ENCODE data around the gene AMIGO3. TPM values are rescaled to one million over a fixed set of nuclear protein-coding genes. Genes with fewer than 3 reads are reported as not detected.

AMIGO3 gene
- total and polyA plus RNA-seq, 10 of the 15 experiments (the other 5 are each of a cell fraction or from before 2014, with no cell fraction given): 0.07 to 1.3 (median 0.44) TPM; not detected in 3

DNA sequence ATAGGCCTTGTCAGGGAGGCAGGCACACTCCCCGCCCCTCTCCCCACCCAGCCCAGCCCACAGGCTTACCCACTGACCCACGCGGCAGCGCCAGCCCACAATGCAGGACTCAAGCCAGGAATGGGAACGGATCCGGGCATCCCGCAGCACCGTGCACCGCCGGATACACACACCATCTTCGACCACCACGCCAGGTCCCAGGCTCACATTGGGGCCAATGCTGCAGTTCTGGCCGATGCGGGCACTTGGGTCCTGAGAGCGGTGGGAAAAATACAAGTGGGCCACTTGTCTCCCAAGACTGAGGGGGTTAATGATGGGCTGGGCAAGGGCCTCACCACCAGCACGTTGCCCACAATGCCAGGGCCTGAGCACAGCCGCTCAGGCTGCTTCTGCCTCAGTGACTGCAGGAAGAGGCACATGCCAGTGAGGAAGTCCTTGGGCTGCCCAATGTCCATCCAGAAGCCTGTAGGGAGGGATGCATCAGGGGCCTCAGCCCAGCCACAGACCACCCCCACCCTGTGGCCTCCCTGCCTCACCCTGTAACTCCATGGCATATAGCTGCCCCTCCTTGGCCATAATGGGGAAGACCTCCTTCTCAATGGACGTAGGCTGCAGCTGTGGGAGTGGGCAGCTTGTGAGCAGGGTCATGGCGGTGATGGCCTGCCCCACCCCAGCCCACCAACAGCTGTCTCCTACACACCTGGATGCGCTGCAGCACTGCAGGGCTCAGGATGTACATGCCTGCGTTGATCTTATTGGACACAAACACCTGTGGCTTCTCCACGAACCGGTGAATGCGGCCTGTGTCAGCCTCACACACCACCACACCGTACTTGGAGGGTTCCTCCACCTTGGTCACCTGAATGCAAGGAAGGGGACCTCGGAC is 2.7 kb upstream of the AMIGO3 start:
- H3K9ac ChIP-seq (ENCODE audit: control insufficient read depth, insufficient read depth, low read length): peak overlapping the region; percentile 100
- H3K27me3 ChIP-seq (replicated peaks in 1 of 2; ENCODE audit: control insufficient read depth in 2 of 2, insufficient read depth in 2 of 2, low read length in 1 of 2): no peaks in the 10 kb centered on the region
- H3K79me2 ChIP-seq (ENCODE audit: control insufficient read depth, insufficient read depth, low read length): peaks cover 20% of the 10 kb centered on the region
- intact Hi-C loops (cut with micrococcal nuclease; ENCODE audit: unreplicated experiment) (loop anchor here (5.0 kb wide), 2 partner anchors 65 to 115 kb away; partner anchors contain the start of gene IP6K1), in situ Hi-C loops (cut with MboI) (no loop called here)
- WGBS (ENCODE audit: insufficient coverage, insufficient replicate concordance, low lambda C conversion rate, missing lambda C conversion rate): 90% methylated on average over 23 of the region's 26 CpGs
- FAIRE-seq: no peak
- no TSS peak for BruUV-seq (replicated peaks)
- H3K9me3 ChIP-seq (replicated peaks; ENCODE audit: control insufficient read depth, insufficient read depth, low read length): no peaks in the 10 kb centered on the region; the same call in 2 of the 3 replicates
- SMC1A ChIA-PET (ENCODE audit: uncharacterized antibody, unreplicated experiment): interaction anchor here (0.6 kb wide), 1 partner anchor 17 kb away, joined by 3 read pairs; no protein-coding TSS in a partner anchor
- H3K27ac ChIP-seq (ENCODE audit: control insufficient read depth, insufficient read depth): peak overlapping the region; percentile 93; the same call in 1 of the 2 replicates
- peak overlapping the region; percentile 77 for H3K4me2 ChIP-seq (ENCODE audit: control insufficient read depth, insufficient read depth)
- DNase-seq (ENCODE audit: low read depth, low spot score): no peak
- peaks cover 3 to 16% of the 10 kb centered on the region in 2 experiments; a peak in 3 of 4 replicates for H3K36me3 ChIP-seq (ENCODE audit: control insufficient read depth in 2 of 2, insufficient read depth in 2 of 2, low read length in 1 of 2)
- ATAC-seq: no peak
- H2AFZ ChIP-seq (ENCODE audit: control insufficient read depth, low read depth, low read length): no peak overlapping the region
- POLR2A ChIA-PET: interaction anchor here (0.6 to 1.1 kb wide), 2 partner anchors 15 to 23 kb away, joined by 3 to 4 read pairs; no protein-coding TSS in a partner anchor
- RAD21 ChIA-PET (ENCODE audit: unreplicated experiment): no interaction called here
- H3K4me3 ChIP-seq: peak overlapping the region; percentile 87
- peaks cover 21% of the 10 kb centered on the region for H3K4me1 ChIP-seq (ENCODE audit: control insufficient read depth, insufficient read depth, low read length)
- CTCF ChIA-PET: interaction anchor here (0.9 kb wide), 1 partner anchor 182 kb away, joined by 4 read pairs; no protein-coding TSS in a partner anchor
- TF ChIP-seq POLR2A (IDR thresholded peaks at IDR 0.05; ENCODE audit: low read depth, low read length): peak; percentile 63
- no peak for TF ChIP-seq NRF1 (conservative IDR thresholded peaks at IDR 0.05; ENCODE audit: low read depth, low read length)
- no peaks in the 10 kb centered on the region for H4K20me1 ChIP-seq (ENCODE audit: control insufficient read depth, insufficient read depth)

DNA sequence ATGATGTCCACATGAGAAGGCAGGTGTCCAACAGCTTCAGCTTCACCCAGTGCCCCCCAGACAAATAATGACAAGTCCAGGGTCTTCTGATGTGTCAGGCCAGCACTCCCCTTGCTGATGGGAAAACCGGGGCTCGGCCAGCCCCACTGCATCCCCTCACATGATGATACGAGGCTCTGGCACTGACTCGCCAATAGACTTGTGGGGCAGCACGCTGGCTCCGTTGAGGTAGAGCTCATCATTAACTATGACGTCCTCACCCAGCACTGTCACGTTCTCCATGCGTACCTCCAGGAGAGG is 2.1 kb upstream of the AMIGO3 start:
- intact Hi-C loops (cut with micrococcal nuclease; ENCODE audit: unreplicated experiment) (loop anchor here (5.0 kb wide), 2 partner anchors 66 to 116 kb away; partner anchors contain the start of gene IP6K1), in situ Hi-C loops (cut with MboI) (no loop called here)
- Histone ChIP-seq H3K79me2 (ENCODE audit: control insufficient read depth, insufficient read depth, low read length) (peaks cover 20% of the 10 kb centered on the region), H3K9me3 (replicated peaks; ENCODE audit: control insufficient read depth, insufficient read depth, low read length) (no peaks in the 10 kb centered on the region; the same call in 2 of the 3 replicates), H3K9ac (ENCODE audit: control insufficient read depth, insufficient read depth, low read length) (no peak overlapping the region), H3K4me3 (no peak overlapping the region), H4K20me1 (ENCODE audit: control insufficient read depth, insufficient read depth) (no peaks in the 10 kb centered on the region), H3K36me3 (ENCODE audit: control insufficient read depth in 2 of 2, insufficient read depth in 2 of 2, low read length in 1 of 2) (peaks cover 3 to 12% of the 10 kb centered on the region in 2 experiments; a peak in 3 of 4 replicates), H2AFZ (ENCODE audit: control insufficient read depth, low read depth, low read length) (no peak overlapping the region), H3K4me1 (ENCODE audit: control insufficient read depth, insufficient read depth, low read length) (peaks cover 21% of the 10 kb centered on the region), H3K4me2 (ENCODE audit: control insufficient read depth, insufficient read depth) (no peak overlapping the region), H3K27me3 (replicated peaks in 1 of 2; ENCODE audit: control insufficient read depth in 2 of 2, insufficient read depth in 2 of 2, low read length in 1 of 2) (no peaks in the 10 kb centered on the region), H3K27ac (ENCODE audit: control insufficient read depth, insufficient read depth) (no peak overlapping the region)
- SMC1A ChIA-PET (ENCODE audit: uncharacterized antibody, unreplicated experiment): interaction anchor here (0.6 kb wide), 1 partner anchor 18 kb away, joined by 3 read pairs; no protein-coding TSS in a partner anchor
- RAD21 ChIA-PET (ENCODE audit: unreplicated experiment): no interaction called here
- DNase-seq (ENCODE audit: low read depth, low spot score) (no peak), FAIRE-seq (no peak), ATAC-seq (no peak)
- WGBS (ENCODE audit: insufficient coverage, insufficient replicate concordance, low lambda C conversion rate, missing lambda C conversion rate): 84% methylated on average over 9 of the region's 9 CpGs
- BruUV-seq (replicated peaks): no TSS peak
- POLR2A ChIA-PET: interaction anchor here (0.6 kb wide), 1 partner anchor 350 kb away, joined by 3 read pairs; no protein-coding TSS in a partner anchor
- CTCF ChIA-PET: no interaction called here
- no peak for TF ChIP-seq MYC (IDR thresholded peaks at IDR 0.05; ENCODE audit: insufficient read depth, insufficient read length, insufficient replicate concordance, low read length, severe bottlenecking)
- TF ChIP-seq, protein P1, sequence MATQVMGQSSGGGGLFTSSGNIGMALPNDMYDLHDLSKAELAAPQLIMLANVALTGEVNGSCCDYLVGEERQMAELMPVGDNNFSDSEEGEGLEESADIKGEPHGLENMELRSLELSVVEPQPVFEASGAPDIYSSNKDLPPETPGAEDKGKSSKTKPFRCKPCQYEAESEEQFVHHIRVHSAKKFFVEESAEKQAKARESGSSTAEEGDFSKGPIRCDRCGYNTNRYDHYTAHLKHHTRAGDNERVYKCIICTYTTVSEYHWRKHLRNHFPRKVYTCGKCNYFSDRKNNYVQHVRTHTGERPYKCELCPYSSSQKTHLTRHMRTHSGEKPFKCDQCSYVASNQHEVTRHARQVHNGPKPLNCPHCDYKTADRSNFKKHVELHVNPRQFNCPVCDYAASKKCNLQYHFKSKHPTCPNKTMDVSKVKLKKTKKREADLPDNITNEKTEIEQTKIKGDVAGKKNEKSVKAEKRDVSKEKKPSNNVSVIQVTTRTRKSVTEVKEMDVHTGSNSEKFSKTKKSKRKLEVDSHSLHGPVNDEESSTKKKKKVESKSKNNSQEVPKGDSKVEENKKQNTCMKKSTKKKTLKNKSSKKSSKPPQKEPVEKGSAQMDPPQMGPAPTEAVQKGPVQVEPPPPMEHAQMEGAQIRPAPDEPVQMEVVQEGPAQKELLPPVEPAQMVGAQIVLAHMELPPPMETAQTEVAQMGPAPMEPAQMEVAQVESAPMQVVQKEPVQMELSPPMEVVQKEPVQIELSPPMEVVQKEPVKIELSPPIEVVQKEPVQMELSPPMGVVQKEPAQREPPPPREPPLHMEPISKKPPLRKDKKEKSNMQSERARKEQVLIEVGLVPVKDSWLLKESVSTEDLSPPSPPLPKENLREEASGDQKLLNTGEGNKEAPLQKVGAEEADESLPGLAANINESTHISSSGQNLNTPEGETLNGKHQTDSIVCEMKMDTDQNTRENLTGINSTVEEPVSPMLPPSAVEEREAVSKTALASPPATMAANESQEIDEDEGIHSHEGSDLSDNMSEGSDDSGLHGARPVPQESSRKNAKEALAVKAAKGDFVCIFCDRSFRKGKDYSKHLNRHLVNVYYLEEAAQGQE (IDR thresholded peaks at IDR 0.05; ENCODE audit: low read depth, low read length): no peak
- no peak for TF ChIP-seq EP300 (IDR thresholded peaks at IDR 0.05; ENCODE audit: borderline replicate concordance in 1 of 2, control insufficient read depth in 1 of 2, low read depth in 2 of 2, low read length in 2 of 2)
- no peak for TF ChIP-seq TCF12 (IDR thresholded peaks at IDR 0.05; ENCODE audit: low read depth, low read length)
- TF ChIP-seq, protein P2, sequence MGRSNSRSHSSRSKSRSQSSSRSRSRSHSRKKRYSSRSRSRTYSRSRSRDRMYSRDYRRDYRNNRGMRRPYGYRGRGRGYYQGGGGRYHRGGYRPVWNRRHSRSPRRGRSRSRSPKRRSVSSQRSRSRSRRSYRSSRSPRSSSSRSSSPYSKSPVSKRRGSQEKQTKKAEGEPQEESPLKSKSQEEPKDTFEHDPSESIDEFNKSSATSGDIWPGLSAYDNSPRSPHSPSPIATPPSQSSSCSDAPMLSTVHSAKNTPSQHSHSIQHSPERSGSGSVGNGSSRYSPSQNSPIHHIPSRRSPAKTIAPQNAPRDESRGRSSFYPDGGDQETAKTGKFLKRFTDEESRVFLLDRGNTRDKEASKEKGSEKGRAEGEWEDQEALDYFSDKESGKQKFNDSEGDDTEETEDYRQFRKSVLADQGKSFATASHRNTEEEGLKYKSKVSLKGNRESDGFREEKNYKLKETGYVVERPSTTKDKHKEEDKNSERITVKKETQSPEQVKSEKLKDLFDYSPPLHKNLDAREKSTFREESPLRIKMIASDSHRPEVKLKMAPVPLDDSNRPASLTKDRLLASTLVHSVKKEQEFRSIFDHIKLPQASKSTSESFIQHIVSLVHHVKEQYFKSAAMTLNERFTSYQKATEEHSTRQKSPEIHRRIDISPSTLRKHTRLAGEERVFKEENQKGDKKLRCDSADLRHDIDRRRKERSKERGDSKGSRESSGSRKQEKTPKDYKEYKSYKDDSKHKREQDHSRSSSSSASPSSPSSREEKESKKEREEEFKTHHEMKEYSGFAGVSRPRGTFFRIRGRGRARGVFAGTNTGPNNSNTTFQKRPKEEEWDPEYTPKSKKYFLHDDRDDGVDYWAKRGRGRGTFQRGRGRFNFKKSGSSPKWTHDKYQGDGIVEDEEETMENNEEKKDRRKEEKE (IDR thresholded peaks at IDR 0.05): no peak
- TF ChIP-seq POLR2A (IDR thresholded peaks at IDR 0.05; ENCODE audit: low read depth, low read length): no peak

All from GM12878 (cell line).